ACC112 (cell line): Measurements from ENCODE around the gene SLC39A11.
"Not testable (repeated sequence)": the region's sequence is repeated elsewhere in the genome, so short reads cannot be mapped to it uniquely, and the experiment has no call there.

Source experiments
- H2AFZ ChIP-seq: fragments of 200-600 bp; sonication (generic); one replicate; pipeline ENCODE4 v1.6.0; 2017; ENCODE audit warnings: antibody characterized with exemption, low read length; ENCODE audit not compliant: unreplicated experiment
- H3K27ac ChIP-seq: fragments of 200-600 bp; sonication (generic); 2 replicates; pipeline ENCODE4 v1.5.1; 2014; ENCODE audit warnings: low read depth, mild to moderate bottlenecking, antibody characterized with exemption, low read length, moderate library complexity
- H3K27me3 ChIP-seq: fragments of 200-600 bp; sonication (generic); 2 replicates; pipeline ENCODE4 v1.6.1; 2014; ENCODE audit warnings: mild to moderate bottlenecking, antibody characterized with exemption, low read length, moderate library complexity, mixed read lengths; ENCODE audit not compliant: insufficient read depth
- H3K36me3 ChIP-seq: fragments of 200-600 bp; sonication (generic); 2 replicates; pipeline ENCODE4 v1.6.1; 2016; ENCODE audit warnings: mild to moderate bottlenecking, antibody characterized with exemption, low read length, moderate library complexity, mixed read lengths; ENCODE audit not compliant: insufficient read depth
- H3K4me1 ChIP-seq: fragments of 200-600 bp; sonication (generic); one replicate; pipeline ENCODE4 v1.6.1; 2016; ENCODE audit warnings: low read length, mixed read lengths; ENCODE audit not compliant: insufficient read depth, unreplicated experiment, control insufficient read depth
- H3K4me3 ChIP-seq: fragments of 200-600 bp; sonication (generic); 2 replicates; pipeline ENCODE4 v1.5.1; 2014; ENCODE audit warnings: mild to moderate bottlenecking, low read depth, low read length
- H3K79me2 ChIP-seq: fragments of 200-600 bp; sonication (generic); one replicate; pipeline ENCODE4 v1.6.0; 2016; ENCODE audit warnings: low read length; ENCODE audit not compliant: control insufficient read depth, unreplicated experiment, insufficient read depth

Gene SLC39A11

DNA sequence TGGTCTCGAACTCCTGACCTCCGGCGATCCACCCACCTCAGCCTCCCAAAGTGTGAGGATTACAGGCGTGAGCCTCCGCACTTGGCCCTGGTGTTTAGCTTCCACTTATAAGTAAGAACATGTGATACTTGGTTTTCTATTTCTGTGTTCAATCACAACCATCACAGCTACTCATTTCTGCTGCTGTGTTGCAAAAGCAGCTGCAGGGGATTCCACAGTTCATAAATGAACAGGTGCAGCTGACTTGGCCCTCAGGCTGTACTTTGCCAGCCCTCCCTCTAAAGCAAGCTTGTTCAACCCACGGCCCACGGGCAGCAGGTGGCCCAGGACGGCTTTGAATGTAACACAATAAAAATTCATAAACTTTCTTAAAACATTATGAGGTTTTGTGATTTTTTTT, 79.2 kb downstream of the SLC39A11 start:
- H3K27ac ChIP-seq = no peak overlapping the region
- H3K79me2 ChIP-seq = no peaks in the 10 kb centered on the region
- H3K27me3 ChIP-seq = no peaks in the 10 kb centered on the region
- peaks cover 4% of the 10 kb centered on the region for H3K4me1 ChIP-seq
- H2AFZ ChIP-seq = no peak overlapping the region
- H3K4me3 ChIP-seq = no peak overlapping the region
- H3K36me3 ChIP-seq = 0 out of 2 replicates have a peak, but pooled peaks cover 4% of the 10 kb centered on the region

DNA sequence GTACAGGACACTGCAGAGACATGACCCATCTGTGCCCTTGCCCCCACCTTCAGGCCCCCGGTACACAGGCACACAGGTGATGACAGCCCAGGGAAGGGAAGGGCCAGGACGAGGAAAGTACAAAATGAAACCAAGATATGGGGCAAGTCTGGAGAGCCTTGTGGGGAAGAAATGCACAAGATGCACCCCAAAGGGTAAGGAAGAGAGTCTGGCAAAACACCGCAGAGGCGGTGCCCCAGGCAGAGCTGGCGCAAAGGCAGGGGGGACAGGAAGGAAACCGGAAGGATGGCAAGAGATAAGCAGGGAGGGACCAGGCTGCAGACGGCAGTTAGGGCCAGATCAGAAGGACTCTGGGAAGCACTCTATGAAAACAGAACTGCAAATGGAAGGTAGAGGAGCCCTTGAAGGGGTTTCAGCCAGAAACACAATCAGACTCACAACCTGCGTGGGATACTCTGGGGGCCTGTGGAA, 81.4 kb downstream of the SLC39A11 start:
- no peaks in the 10 kb centered on the region for H3K79me2 ChIP-seq
- no peaks in the 10 kb centered on the region for H3K4me1 ChIP-seq
- H3K36me3 ChIP-seq = no peaks in the 10 kb centered on the region
- no peak overlapping the region for H3K4me3 ChIP-seq
- no peak overlapping the region for H2AFZ ChIP-seq
- no peak overlapping the region for H3K27ac ChIP-seq
- H3K27me3 ChIP-seq = no peaks in the 10 kb centered on the region

DNA sequence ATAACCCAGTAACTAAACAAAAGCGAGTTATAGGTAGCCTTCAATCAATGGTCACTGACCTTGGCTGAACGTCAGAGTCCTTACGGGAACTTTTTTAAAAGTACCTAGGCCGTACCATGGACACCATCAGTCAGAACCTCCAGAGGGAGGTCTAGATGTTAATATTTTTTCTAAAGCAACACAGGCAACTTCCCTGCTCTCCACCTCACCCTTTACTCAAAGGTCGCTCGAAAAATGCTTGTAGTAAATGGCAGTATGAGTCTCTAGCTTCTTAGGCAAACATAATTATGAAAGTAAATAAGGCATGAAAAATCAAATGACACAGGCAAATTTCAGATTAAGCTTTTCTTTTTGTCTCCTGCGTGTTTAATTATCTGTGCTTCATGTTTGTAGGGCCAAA, 82.1 kb downstream of the SLC39A11 start:
- no peak overlapping the region for H3K4me3 ChIP-seq
- H3K27ac ChIP-seq = no peak overlapping the region
- H3K36me3 ChIP-seq = no peaks in the 10 kb centered on the region
- H3K27me3 ChIP-seq = no peaks in the 10 kb centered on the region
- H3K4me1 ChIP-seq = no peaks in the 10 kb centered on the region
- H2AFZ ChIP-seq = no peak overlapping the region
- no peaks in the 10 kb centered on the region for H3K79me2 ChIP-seq

DNA sequence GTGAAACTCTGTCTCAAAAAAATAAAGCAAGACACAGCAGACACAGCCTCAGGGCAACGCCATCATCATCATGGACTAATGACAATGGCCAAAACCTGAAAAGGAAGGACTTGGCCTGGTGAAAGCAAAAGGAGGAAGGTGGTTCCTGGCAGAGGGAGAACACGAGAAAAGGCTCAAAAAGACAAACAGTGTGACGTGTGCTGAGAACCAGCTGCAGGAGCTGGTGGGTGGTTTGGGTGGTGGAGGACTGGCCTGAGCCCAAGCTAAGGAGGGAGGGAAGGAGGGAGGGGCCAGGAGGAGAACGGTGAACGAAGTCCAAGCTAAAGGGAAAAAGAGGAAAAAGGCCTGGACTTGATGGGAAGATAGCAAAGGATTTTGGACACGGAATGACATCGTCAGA, 85.1 kb downstream of the SLC39A11 start:
- Histone ChIP-seq H3K27ac (no peak overlapping the region), H3K4me3 (no peak overlapping the region), H3K36me3 (no peaks in the 10 kb centered on the region), H3K27me3 (no peaks in the 10 kb centered on the region), H3K4me1 (no peaks in the 10 kb centered on the region), H3K79me2 (no peaks in the 10 kb centered on the region), H2AFZ (no peak overlapping the region)

DNA sequence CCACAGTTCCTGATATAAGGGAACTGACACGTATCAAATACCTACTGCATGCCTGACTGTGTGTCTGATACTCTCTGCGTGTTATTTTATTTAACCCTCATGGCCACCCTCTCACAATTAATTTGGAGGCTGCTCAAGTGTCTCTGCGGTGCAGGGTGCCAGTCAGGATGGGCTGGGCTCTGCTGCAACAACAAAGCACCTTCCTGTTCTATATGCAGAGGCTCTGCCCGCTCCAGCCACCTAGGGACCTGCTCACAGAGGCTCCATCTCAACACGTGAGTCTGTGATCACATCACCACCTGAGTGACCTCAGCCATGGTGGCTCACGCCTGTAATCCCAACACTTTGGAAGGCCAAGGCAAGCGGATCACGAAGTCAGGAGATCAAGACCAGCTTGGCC, 87.1 kb downstream of the SLC39A11 start:
- H2AFZ ChIP-seq = no peak overlapping the region
- no peaks in the 10 kb centered on the region for H3K4me1 ChIP-seq
- H3K79me2 ChIP-seq = no peaks in the 10 kb centered on the region
- H3K27me3 ChIP-seq = no peaks in the 10 kb centered on the region
- no peaks in the 10 kb centered on the region for H3K36me3 ChIP-seq
- no peak overlapping the region for H3K27ac ChIP-seq
- H3K4me3 ChIP-seq = no peak overlapping the region

DNA sequence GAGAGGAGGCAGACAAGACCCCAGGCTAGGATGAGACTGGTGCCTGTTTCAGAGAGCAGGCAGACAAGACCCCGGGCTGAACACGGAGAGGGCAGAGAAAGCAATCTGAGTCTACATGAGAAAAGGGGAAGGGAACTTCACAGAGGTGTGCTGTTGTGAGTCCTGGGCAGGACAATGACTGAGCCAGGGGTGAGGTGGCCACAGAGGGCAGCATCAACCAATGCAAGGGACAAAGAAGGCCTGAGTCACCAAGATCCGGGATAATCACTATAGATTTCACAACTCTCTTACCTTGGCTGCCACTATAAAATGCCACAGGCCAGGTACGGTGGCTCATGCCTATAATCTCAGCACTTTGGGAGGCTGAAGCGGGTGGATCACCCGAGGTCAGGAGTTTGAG, 89.0 kb downstream of the SLC39A11 start:
- no peak overlapping the region for H3K27ac ChIP-seq
- no peak overlapping the region for H2AFZ ChIP-seq
- no peaks in the 10 kb centered on the region for H3K36me3 ChIP-seq
- no peaks in the 10 kb centered on the region for H3K4me1 ChIP-seq
- H3K79me2 ChIP-seq = no peaks in the 10 kb centered on the region
- no peaks in the 10 kb centered on the region for H3K27me3 ChIP-seq
- H3K4me3 ChIP-seq = no peak overlapping the region

DNA sequence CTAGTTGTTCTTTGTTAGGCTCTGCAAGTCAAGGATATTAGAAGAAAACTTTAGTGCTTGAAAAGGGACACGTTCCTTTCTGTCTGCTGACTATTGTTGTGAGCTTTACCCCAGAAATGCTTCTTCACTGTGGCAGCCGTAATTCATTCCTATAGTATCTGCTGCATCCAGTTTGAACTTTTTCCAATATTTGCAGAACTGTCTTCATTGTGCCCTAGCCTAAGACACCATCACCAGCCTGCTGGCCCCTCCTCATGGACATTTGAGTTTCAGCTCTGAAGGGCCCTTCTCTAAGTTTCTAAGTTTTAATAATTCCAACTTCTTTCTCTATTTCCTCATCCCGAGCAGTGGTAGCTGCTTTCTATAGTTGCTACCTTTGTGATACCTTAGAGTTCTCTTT, 91.7 kb downstream of the SLC39A11 start:
- Histone ChIP-seq H3K79me2 (no peaks in the 10 kb centered on the region), H3K4me1 (no peaks in the 10 kb centered on the region), H3K36me3 (no peaks in the 10 kb centered on the region), H3K27me3 (no peaks in the 10 kb centered on the region), H3K27ac (no peak overlapping the region), H3K4me3 (no peak overlapping the region), H2AFZ (no peak overlapping the region)

DNA sequence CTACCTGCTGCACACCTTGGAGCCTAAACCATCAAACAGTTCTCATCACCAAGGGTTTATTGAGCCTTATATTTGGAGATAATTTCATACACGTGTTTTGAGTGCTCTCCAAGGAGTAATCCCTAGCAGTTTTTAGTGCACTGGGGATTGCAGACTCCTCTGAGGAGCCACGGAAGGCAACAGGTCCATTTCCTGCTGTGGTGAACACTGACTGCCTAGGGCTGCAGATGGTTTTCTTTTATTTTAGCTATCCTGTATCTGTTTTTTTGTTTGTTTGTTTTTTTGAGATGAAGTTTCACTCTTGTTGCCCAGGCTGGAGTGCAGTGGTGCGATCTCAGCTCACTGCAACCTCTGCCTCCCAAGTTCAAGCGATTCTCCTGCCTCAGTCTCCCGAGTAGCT, 93.0 kb downstream of the SLC39A11 start:
- not testable (repeated sequence) for H2AFZ ChIP-seq, H3K27me3 ChIP-seq, H3K4me3 ChIP-seq, H3K27ac ChIP-seq, H3K79me2 ChIP-seq, H3K4me1 ChIP-seq, H3K36me3 ChIP-seq

DNA sequence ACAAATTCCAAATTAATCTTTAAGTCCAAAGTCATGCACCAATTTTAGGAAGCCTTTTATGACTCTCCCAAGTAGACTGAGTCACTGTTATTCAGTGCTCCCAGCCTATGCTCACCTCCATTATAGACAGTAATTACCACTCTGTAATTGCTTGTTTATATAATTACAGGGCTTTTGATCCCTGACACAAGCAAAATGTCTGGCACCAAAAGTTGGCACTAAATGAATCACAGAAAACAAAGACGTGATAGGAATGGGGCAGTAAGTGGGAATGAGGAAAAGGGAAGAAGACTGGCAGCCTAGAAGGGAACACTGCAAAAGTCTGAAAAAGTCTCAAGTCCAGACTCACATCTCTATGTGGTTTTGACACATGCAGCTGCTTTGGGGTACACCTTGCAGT, 94.1 kb downstream of the SLC39A11 start:
- H3K4me3 ChIP-seq = no peak overlapping the region

DNA sequence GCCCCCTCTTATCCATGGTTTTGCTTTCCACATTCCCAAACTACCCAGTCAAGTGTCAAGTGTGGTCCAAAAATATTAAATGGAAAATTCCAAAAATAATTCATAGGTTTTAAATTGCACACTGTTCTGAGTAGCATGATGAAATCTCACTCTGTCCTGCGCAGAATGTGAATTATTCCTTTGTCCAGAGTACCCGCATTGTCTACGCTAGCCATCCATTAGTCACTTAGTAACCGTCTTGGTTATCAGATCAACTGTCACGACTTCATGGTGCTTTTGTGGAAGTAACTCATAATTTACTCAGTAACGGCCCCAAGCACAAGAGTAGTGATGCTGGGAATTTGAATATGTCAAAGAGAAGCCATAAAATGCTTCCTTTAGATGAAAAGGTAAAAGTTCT, 94.9 kb downstream of the SLC39A11 start:
- no peaks in the 10 kb centered on the region for H3K36me3 ChIP-seq
- no peaks in the 10 kb centered on the region for H3K4me1 ChIP-seq
- no peak overlapping the region for H2AFZ ChIP-seq
- H3K4me3 ChIP-seq = no peak overlapping the region
- H3K27ac ChIP-seq = no peak overlapping the region
- H3K27me3 ChIP-seq = no peaks in the 10 kb centered on the region
- no peaks in the 10 kb centered on the region for H3K79me2 ChIP-seq

More for the DNA sequence above, 94.1 kb downstream of the SLC39A11 start:
- Histone ChIP-seq H2AFZ (no peak overlapping the region), H3K79me2 (no peaks in the 10 kb centered on the region), H3K4me1 (no peaks in the 10 kb centered on the region), H3K36me3 (no peaks in the 10 kb centered on the region), H3K27me3 (no peaks in the 10 kb centered on the region), H3K27ac (no peak overlapping the region)

DNA sequence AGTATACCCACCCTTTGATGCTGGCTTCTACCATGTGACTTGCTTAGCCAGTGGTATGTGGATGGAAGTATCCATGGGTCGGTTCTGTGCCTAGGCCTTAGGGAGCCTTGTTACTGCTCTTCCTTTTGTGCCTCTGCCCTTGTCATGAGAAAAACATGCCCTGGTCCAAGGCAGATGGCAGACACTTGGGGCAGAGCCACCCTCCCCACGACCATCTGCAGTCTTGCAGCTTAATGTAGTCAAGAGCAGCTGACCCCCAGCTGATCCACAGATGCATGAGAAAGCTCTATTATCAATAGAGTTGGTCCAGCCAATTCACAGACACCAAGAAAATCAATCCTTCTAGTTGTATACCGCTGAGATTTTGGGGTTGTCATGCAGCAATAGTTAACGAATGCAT, 95.7 kb downstream of the SLC39A11 start:
- Histone ChIP-seq H3K79me2 (no peaks in the 10 kb centered on the region), H3K27me3 (no peaks in the 10 kb centered on the region), H3K4me1 (no peaks in the 10 kb centered on the region), H2AFZ (no peak overlapping the region), H3K4me3 (no peak overlapping the region), H3K27ac (no peak overlapping the region), H3K36me3 (no peaks in the 10 kb centered on the region)
